H1 (cell line): ENCODE results near the gene TSPAN9. TPM values are rescaled to one million over a fixed set of nuclear protein-coding genes. Genes with fewer than 3 reads are reported as not detected.

Source experiments
- CTCF ChIA-PET: fragments of 300-600 bp; sonication (Branson Sonifier 250); formaldehyde crosslinking; loops from one replicate; lab custom pipeline; 2021; ENCODE audit not compliant: partially characterized antibody; lab: Charles Lee
- POLR2A ChIA-PET: fragments of 300-600 bp; sonication (Branson Sonifier 250); formaldehyde crosslinking; loops from one replicate; lab custom pipeline; 2021; ENCODE audit warnings: inconsistent platforms; ENCODE audit not compliant: partially characterized antibody; lab: Charles Lee
- DNase-seq, 2 experiments: peaks; one replicate each; pipeline versions ENCODE4 v3.0.0 to v3.0.0-alpha.2; 2010 to 2022; ENCODE audit warnings: low spot score in 2 of 2, low read depth in 1 of 2, mixed read lengths in 1 of 2
- FAIRE-seq: peaks from 2 replicates; lab custom pipeline; 2011; peaks lifted over from hg19 to GRCh38; lab: Jason Lieb, UNC
- H2AFZ ChIP-seq: 2 replicates; pipeline ENCODE4 v1.8.1; 2012; ENCODE audit warnings: low read length, inconsistent platforms
- H2AK5ac ChIP-seq: 2 replicates; pipeline ENCODE4 v1.6.1; 2013; ENCODE audit warnings: low read depth, low read length
- H2BK120ac ChIP-seq: replicated peaks from 2 replicates; pipeline ENCODE3; 2013; ENCODE audit warnings: low read depth, low read length, inconsistent platforms
- H2BK12ac ChIP-seq: 2 replicates; pipeline ENCODE4 v1.6.1; 2013; ENCODE audit warnings: low read depth, low read length
- H2BK15ac ChIP-seq: 2 replicates; pipeline ENCODE4 v1.6.1; 2013; ENCODE audit warnings: low read length
- H2BK20ac ChIP-seq: 2 replicates; pipeline ENCODE4 v1.6.1; 2013; ENCODE audit warnings: low read length
- H2BK5ac ChIP-seq: 2 replicates; pipeline ENCODE4 v1.6.1; 2013; ENCODE audit warnings: low read depth, low read length
- H3K14ac ChIP-seq: 2 replicates; pipeline ENCODE4 v1.6.1; 2013; ENCODE audit warnings: inconsistent platforms; ENCODE audit not compliant: insufficient read length
- H3K18ac ChIP-seq: 2 replicates; pipeline ENCODE4 v1.6.1; 2013; ENCODE audit warnings: low read length; ENCODE audit errors: extremely low read depth
- H3K23ac ChIP-seq: 2 replicates; pipeline ENCODE4 v1.6.1; 2013; ENCODE audit warnings: inconsistent platforms; ENCODE audit not compliant: insufficient read length
- H3K23me2 ChIP-seq: 2 replicates; pipeline ENCODE4 v1.6.1; 2013; ENCODE audit warnings: low read depth, low read length
- H3K27ac ChIP-seq: 2 replicates; pipeline ENCODE4 v1.6.1; 2011; ENCODE audit warnings: low read depth, low read length, inconsistent platforms
- H3K27me3 ChIP-seq, 4 experiments: replicated peaks in 1 of 4; 1 replicate in 1 of 4; 2 replicates in 3 of 4; pipeline versions ENCODE4 v1.6.1 to v1.8.1; 2011 to 2013; ENCODE audit warnings: low read length in 3 of 4, mild to moderate bottlenecking in 3 of 4, inconsistent platforms in 2 of 4, mixed read lengths in 2 of 4, moderate library complexity in 1 of 4; ENCODE audit not compliant: control insufficient read depth in 3 of 4, insufficient read depth in 3 of 4; ENCODE audit errors: extremely low read depth in 1 of 4
- H3K36me3 ChIP-seq, 4 experiments: 2 replicates each; pipeline versions ENCODE4 v1.6.1 to v1.8.1; 2011 to 2013; ENCODE audit warnings: mild to moderate bottlenecking in 4 of 4, low read length in 3 of 4, moderate library complexity in 2 of 4, control low read depth in 1 of 4, inconsistent platforms in 1 of 4; ENCODE audit not compliant: insufficient read depth in 4 of 4, control insufficient read depth in 2 of 4
- H3K4ac ChIP-seq: replicated peaks from 2 replicates; pipeline ENCODE3; 2013; ENCODE audit warnings: low read length, low read depth, mixed read lengths, inconsistent platforms; ENCODE audit not compliant: insufficient read length
- H3K4me1 ChIP-seq, 4 experiments: replicated peaks in 1 of 4; 1 replicate in 1 of 4; 2 replicates in 3 of 4; pipeline versions ENCODE4 v1.6.1 to v1.8.1; 2011 to 2013; ENCODE audit warnings: low read length in 3 of 4, inconsistent platforms in 2 of 4, mixed read lengths in 1 of 4; ENCODE audit not compliant: insufficient read depth in 4 of 4, control insufficient read depth in 3 of 4
- H3K4me2 ChIP-seq, 2 experiments: 2 replicates each; pipeline versions ENCODE4 v1.6.1 to v1.8.1; 2011 to 2013; ENCODE audit warnings: low read depth in 2 of 2, low read length in 2 of 2, control low read depth in 1 of 2, inconsistent platforms in 1 of 2, mild to moderate bottlenecking in 1 of 2; ENCODE audit not compliant: insufficient read depth in 1 of 2
- H3K4me3 ChIP-seq, 4 experiments: fragments of 200-600, 300-600 bp in 1 of 4; sonication (generic), shearing (Covaris generic), sonication (Bioruptor Twin) in 1 of 4; 2 replicates each; pipeline versions ENCODE4 v1.5.1 to v1.8.1; 2011 to 2016; ENCODE audit warnings: low read length in 4 of 4, low read depth in 3 of 4, control low read depth in 2 of 4, inconsistent platforms in 2 of 4, mild to moderate bottlenecking in 2 of 4, mixed read lengths in 1 of 4, moderate library complexity in 1 of 4; ENCODE audit not compliant: insufficient read depth in 2 of 4; ENCODE audit errors: extremely low read depth in 1 of 4
- H3K56ac ChIP-seq: replicated peaks from 2 replicates; pipeline ENCODE3; 2013; ENCODE audit warnings: low read depth, mild to moderate bottlenecking, mixed read lengths, low read length, inconsistent platforms; ENCODE audit not compliant: insufficient read length
- H3K79me1 ChIP-seq: 2 replicates; pipeline ENCODE4 v1.6.1; 2013; ENCODE audit warnings: low read depth, low read length, control low read depth
- H3K79me2 ChIP-seq, 2 experiments: 2 replicates each; pipeline versions ENCODE4 v1.6.1 to v1.8.1; 2012 to 2013; ENCODE audit warnings: low read length in 2 of 2, mild to moderate bottlenecking in 2 of 2, inconsistent platforms in 1 of 2; ENCODE audit not compliant: insufficient read depth in 2 of 2, control insufficient read depth in 1 of 2
- H3K9ac ChIP-seq, 4 experiments: replicated peaks in 1 of 4; 1 replicate in 1 of 4; 2 replicates in 3 of 4; pipeline versions ENCODE4 v1.6.1 to v1.8.1; 2011 to 2013; ENCODE audit warnings: low read depth in 3 of 4, low read length in 3 of 4, control low read depth in 2 of 4, mild to moderate bottlenecking in 2 of 4, moderate library complexity in 2 of 4, inconsistent platforms in 1 of 4; ENCODE audit errors: extremely low read depth in 1 of 4
- H3K9me3 ChIP-seq, 2 experiments: 2 replicates each; pipeline versions ENCODE4 v1.6.1 to v1.8.1; 2012 to 2013; ENCODE audit warnings: mild to moderate bottlenecking in 2 of 2, moderate library complexity in 2 of 2, control low read depth in 1 of 2, inconsistent platforms in 1 of 2, low read depth in 1 of 2, low read length in 1 of 2, mixed read lengths in 1 of 2; ENCODE audit not compliant: insufficient read depth in 2 of 2
- H4K20me1 ChIP-seq, 2 experiments: replicated peaks in 1 of 2; 2 replicates each; pipeline versions ENCODE3 to v1.8.1; 2011 to 2013; ENCODE audit warnings: inconsistent platforms in 2 of 2, low read length in 2 of 2, mild to moderate bottlenecking in 1 of 2; ENCODE audit not compliant: insufficient read depth in 2 of 2, control insufficient read depth in 1 of 2
- H4K5ac ChIP-seq: 2 replicates; pipeline ENCODE4 v1.6.1; 2013; ENCODE audit warnings: low read length, low read depth, mixed read lengths, inconsistent platforms; ENCODE audit not compliant: insufficient read length
- H4K8ac ChIP-seq: 2 replicates; pipeline ENCODE4 v1.8.0; 2013; ENCODE audit warnings: mild to moderate bottlenecking, moderate library complexity, low read length, inconsistent platforms; ENCODE audit not compliant: insufficient read depth; ENCODE audit errors: extremely low read depth
- H4K91ac ChIP-seq: replicated peaks from 2 replicates; pipeline ENCODE3; 2013; ENCODE audit warnings: low read length, mixed read lengths, inconsistent platforms; ENCODE audit not compliant: insufficient read length
- CREB1 ChIP-seq: IDR thresholded peaks from 2 replicates; pipeline ENCODE4 v1.6.1; 2012; ENCODE audit warnings: inconsistent platforms
- RAD21 ChIP-seq, 2 experiments: IDR thresholded peaks in 1 of 2; conservative IDR thresholded peaks in 1 of 2; 2 replicates each; pipeline ENCODE4 v1.6.1; 2011; ENCODE audit warnings: low read depth in 2 of 2, low read length in 2 of 2, improper control_type of control experiment in 1 of 2, inconsistent platforms in 1 of 2, mild to moderate bottlenecking in 1 of 2, moderate library complexity in 1 of 2
- SIN3A ChIP-seq, 2 experiments: IDR thresholded peaks in 1 of 2; conservative IDR thresholded peaks in 1 of 2; 2 replicates each; pipeline ENCODE4 v1.6.1; 2011 to 2012; ENCODE audit warnings: low read length in 2 of 2, improper control_type of control experiment in 1 of 2, low read depth in 1 of 2, mild to moderate bottlenecking in 1 of 2
- TBP ChIP-seq: IDR thresholded peaks from 2 replicates; pipeline ENCODE4 v1.6.1; 2011; ENCODE audit warnings: low read depth, low read length, improper control_type of control experiment
- WGBS, 2 experiments: shearing (Covaris generic) in 1 of 2; methylation state at CpG; one replicate each; pipeline versions ENCODE4 v1.1.6 to v1.1.7; 2013 to 2015; ENCODE audit warnings: low lambda C conversion rate in 2 of 2, mixed read lengths in 2 of 2, inconsistent platforms in 1 of 2, low coverage in 1 of 2, missing lambda C conversion rate in 1 of 2; ENCODE audit not compliant: insufficient replicate concordance in 2 of 2, insufficient coverage in 1 of 2, insufficient read length in 1 of 2; ENCODE audit errors: extremely low coverage in 1 of 2, missing lambda C conversion rate in 1 of 2; 5-methylcytosine and 5-hydroxymethylcytosine counted together
- polyA plus RNA-seq, 7 experiments: library from polyadenylated mRNA; depleted of rRNA in 3 of 7; stranded (reverse) in 5 of 7; unstranded in 2 of 7; fragments of >200 nt in 5 of 7; fragments of 200-250 nt in 2 of 7; gene quantifications; 1 replicate in 5 of 7; 2 replicates in 1 of 7; 4 replicates in 1 of 7; pipeline versions ENCODE4 v1.2.1 to v1.2.3, GENCODE V29; 2011 to 2013; ENCODE audit warnings: missing spikeins in 2 of 7, mixed read lengths in 2 of 7
- total RNA-seq: library from RNA; stranded (reverse); fragmentation: NEBNext Ultra II Directional; extraction: Animal tissue kit (Norgen Biotek cat#: 25700); gene quantifications from 2 replicates; pipeline ENCODE4 v1.2.1, GENCODE V29; 2021
- TF ChIP-seq, protein P1 (sequence below), 3 experiments: IDR thresholded peaks; 1 replicate in 2 of 3; 2 replicates in 1 of 3; pipeline versions ENCODE4 v1.5.1 to v1.6.1; 2011; ENCODE audit warnings: low read length in 3 of 3, mild to moderate bottlenecking in 3 of 3, inconsistent platforms in 2 of 3, low read depth in 1 of 3, moderate library complexity in 1 of 3; ENCODE audit not compliant: insufficient read depth in 1 of 3; ENCODE audit errors: control extremely low read depth in 1 of 3

Gene TSPAN9
- total and polyA plus RNA-seq, 2 of the 8 experiments (the other 6 are each of a cell fraction or from before 2014, with no cell fraction given) = 11.5 to 29.1 TPM

DNA sequence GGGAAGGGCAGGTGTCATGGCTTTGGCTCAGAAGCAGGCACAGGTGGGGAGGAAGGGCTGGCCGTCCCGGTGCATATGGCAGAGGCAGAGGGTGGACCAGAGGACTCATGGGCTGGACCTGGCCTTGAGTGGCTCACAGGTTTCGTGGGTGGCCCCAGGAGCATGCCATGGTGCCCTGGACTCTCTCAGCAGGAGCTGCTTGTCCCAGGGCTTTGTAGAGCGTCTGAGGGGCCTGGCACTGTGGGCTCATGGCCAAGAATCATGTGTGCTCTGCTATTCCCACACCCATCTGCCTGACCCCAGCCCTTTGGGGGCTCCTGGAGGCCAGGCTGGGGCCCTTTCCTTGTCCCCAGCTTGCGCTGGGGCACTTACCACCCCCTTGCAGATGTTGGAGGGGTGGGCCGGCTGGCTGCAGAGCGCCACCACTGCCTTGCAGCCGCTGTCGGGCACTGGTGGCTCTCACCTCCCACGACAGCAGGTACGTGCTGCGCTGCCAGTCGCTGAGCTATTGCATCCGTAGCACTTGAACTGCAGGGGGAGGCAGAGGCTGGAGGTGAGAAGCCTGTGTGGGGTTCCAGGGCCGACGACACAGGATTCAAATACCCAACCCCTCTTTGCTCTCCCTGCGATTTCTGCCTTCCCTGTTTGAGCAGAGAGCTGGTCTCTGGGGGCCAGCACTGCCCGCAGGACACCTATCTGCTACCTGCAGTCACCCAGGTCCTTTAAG is 226.4 kb downstream of the TSPAN9 start:
- no peaks in the 10 kb centered on the region for H3K9me3 ChIP-seq
- H3K36me3 ChIP-seq = no peaks in the 10 kb centered on the region
- DNase-seq (peak in 1 of 2 experiments; percentile 66), FAIRE-seq (no peak)
- H4K5ac ChIP-seq = no peak overlapping the region
- peaks cover 0 to 13% (median 5%) of the 10 kb centered on the region in 4 experiments; a peak in 5 of 7 replicates for H3K4me1 ChIP-seq
- H3K4ac ChIP-seq = no peak overlapping the region
- H3K14ac ChIP-seq = no peak overlapping the region
- no peak overlapping the region for H3K23ac ChIP-seq
- no peaks in the 10 kb centered on the region for H3K79me2 ChIP-seq
- no peak overlapping the region for H3K56ac ChIP-seq
- ChIA-PET CTCF (interaction anchor here (0.6 to 7.3 kb wide), 34 partner anchors 11 to 513 kb away, joined by 3 to 203 read pairs (median 4); no protein-coding TSS in a partner anchor), POLR2A (interaction anchor here (0.6 to 1.7 kb wide), 3 partner anchors 10 to 500 kb away, joined by 3 read pairs; no protein-coding TSS in a partner anchor)
- H3K4me3 ChIP-seq = no peak overlapping the region
- H3K27me3 ChIP-seq = peaks cover 0 to 4% (median 2%) of the 10 kb centered on the region in 4 experiments; a peak in 2 of 7 replicates
- H2BK20ac ChIP-seq = no peak overlapping the region
- no peak overlapping the region for H3K18ac ChIP-seq
- H2BK120ac ChIP-seq = no peak overlapping the region
- no peak overlapping the region for H2BK5ac ChIP-seq
- H4K91ac ChIP-seq = no peak overlapping the region
- H4K8ac ChIP-seq = peak overlapping the region; percentile 84
- no peaks in the 10 kb centered on the region for H3K23me2 ChIP-seq
- no peaks in the 10 kb centered on the region for H3K79me1 ChIP-seq
- WGBS, 2 experiments = 58% methylated on average over 18 of the region's 18 CpGs; no CpG with 5 or more reads in 1 of the 2 experiments
- H2BK15ac ChIP-seq = no peak overlapping the region
- TF ChIP-seq SIN3A (conservative IDR thresholded peaks at IDR 0.05 in 1 of 2, IDR thresholded peaks at IDR 0.05 in 1 of 2; ENCODE audit: low read depth in 1 of 2, low read length in 2 of 2) (0 out of 4 replicates have a peak, but pooled peaks of 1 of the 2 experiments have one; percentile 25), RAD21 (IDR thresholded peaks at IDR 0.05 in 1 of 2, conservative IDR thresholded peaks at IDR 0.05 in 1 of 2; ENCODE audit: low read depth in 2 of 2, low read length in 2 of 2) (peak; percentile 86 to 92), CREB1 (peak; percentile 32; the same call in 1 of the 2 replicates), TBP (no peak)
- TF ChIP-seq, protein P1, sequence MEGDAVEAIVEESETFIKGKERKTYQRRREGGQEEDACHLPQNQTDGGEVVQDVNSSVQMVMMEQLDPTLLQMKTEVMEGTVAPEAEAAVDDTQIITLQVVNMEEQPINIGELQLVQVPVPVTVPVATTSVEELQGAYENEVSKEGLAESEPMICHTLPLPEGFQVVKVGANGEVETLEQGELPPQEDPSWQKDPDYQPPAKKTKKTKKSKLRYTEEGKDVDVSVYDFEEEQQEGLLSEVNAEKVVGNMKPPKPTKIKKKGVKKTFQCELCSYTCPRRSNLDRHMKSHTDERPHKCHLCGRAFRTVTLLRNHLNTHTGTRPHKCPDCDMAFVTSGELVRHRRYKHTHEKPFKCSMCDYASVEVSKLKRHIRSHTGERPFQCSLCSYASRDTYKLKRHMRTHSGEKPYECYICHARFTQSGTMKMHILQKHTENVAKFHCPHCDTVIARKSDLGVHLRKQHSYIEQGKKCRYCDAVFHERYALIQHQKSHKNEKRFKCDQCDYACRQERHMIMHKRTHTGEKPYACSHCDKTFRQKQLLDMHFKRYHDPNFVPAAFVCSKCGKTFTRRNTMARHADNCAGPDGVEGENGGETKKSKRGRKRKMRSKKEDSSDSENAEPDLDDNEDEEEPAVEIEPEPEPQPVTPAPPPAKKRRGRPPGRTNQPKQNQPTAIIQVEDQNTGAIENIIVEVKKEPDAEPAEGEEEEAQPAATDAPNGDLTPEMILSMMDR (IDR thresholded peaks at IDR 0.05; ENCODE audit: control extremely low read depth in 1 of 3, insufficient read depth in 1 of 3, low read depth in 1 of 3, low read length in 3 of 3) = peak in 2 of 3 experiments; percentile 76 to 77; a peak in 3 of 4 replicates
- no peak overlapping the region for H3K27ac ChIP-seq
- 0 out of 2 replicates have a peak overlapping the region, but pooled peaks have one; percentile 32 for H2AK5ac ChIP-seq
- no peak overlapping the region for H3K9ac ChIP-seq
- H4K20me1 ChIP-seq = no peaks in the 10 kb centered on the region
- H2BK12ac ChIP-seq = no peak overlapping the region
- H3K4me2 ChIP-seq = no peak overlapping the region
- no peak overlapping the region for H2AFZ ChIP-seq
